Endothelial cell of umbilical vein (primary cell): ENCODE measurements around the gene GLP2R. TPM values are rescaled to one million over a fixed set of nuclear protein-coding genes. Genes with fewer than 3 reads are reported as not detected.

Experiments used
- BruUV-seq: library from RNA; stranded (reverse); fragments of 400-500 nt; replicated peaks from 2 replicates; lab custom pipeline; 2021; lab: Mats Ljungman, UMichigan
- CTCF ChIA-PET: fragments of 300-600, 350-600 bp; sonication (Branson Sonifier 250); formaldehyde crosslinking; loops from one replicate; lab custom pipeline; 2021; ENCODE audit warnings: antibody characterized with exemption, inconsistent platforms; lab: Charles Lee
- POLR2A ChIA-PET: fragments of 300-600, 350-600 bp; sonication (Branson Sonifier 250); formaldehyde crosslinking; loops from one replicate; lab custom pipeline; 2021; ENCODE audit warnings: antibody characterized with exemption, inconsistent platforms; lab: Charles Lee
- DNase-seq: peaks from one replicate; pipeline ENCODE4 v3.0.0-alpha.2; 2011; ENCODE audit warnings: low read depth, low spot score
- FAIRE-seq: peaks from 2 replicates; lab custom pipeline; 2011; peaks lifted over from hg19 to GRCh38; lab: Jason Lieb, UNC
- H2AFZ ChIP-seq: 2 replicates; pipeline ENCODE4 v1.6.0; 2012; ENCODE audit warnings: low read depth, low read length, control low read depth, inconsistent platforms
- H3K27ac ChIP-seq: 2 replicates; pipeline ENCODE4 v1.5.1; 2011; ENCODE audit warnings: low read depth, mild to moderate bottlenecking, control low read depth, low read length, moderate library complexity; ENCODE audit not compliant: insufficient read depth
- H3K27me3 ChIP-seq, 2 experiments: 2 replicates each; pipeline versions ENCODE4 v1.6.0 to v1.6.1; 2011; ENCODE audit warnings: low read length in 2 of 2, mixed read lengths in 1 of 2; ENCODE audit not compliant: control insufficient read depth in 2 of 2, insufficient read depth in 2 of 2
- H3K36me3 ChIP-seq, 2 experiments: 2 replicates in 1 of 2; 3 replicates in 1 of 2; pipeline ENCODE4 v1.5.1; 2011; ENCODE audit warnings: low read length in 2 of 2, mild to moderate bottlenecking in 1 of 2, moderate library complexity in 1 of 2; ENCODE audit not compliant: control insufficient read depth in 2 of 2, insufficient read depth in 2 of 2; ENCODE audit errors: extremely low read depth in 1 of 2
- H3K4me1 ChIP-seq: 3 replicates; pipeline ENCODE4 v1.5.1; 2011; ENCODE audit warnings: mild to moderate bottlenecking, low read length; ENCODE audit not compliant: control insufficient read depth, insufficient read depth; ENCODE audit errors: extremely low read depth
- H3K4me2 ChIP-seq: 2 replicates; pipeline ENCODE4 v1.6.1; 2011; ENCODE audit warnings: low read length, control low read depth, mixed read lengths; ENCODE audit not compliant: insufficient read depth
- H3K4me3 ChIP-seq, 3 experiments: fragments of 200-600 bp in 1 of 3; sonication (generic), shearing (Covaris generic) in 1 of 3; replicated peaks in 1 of 3; 2 replicates each; pipeline ENCODE4 v1.5.1; 2011 to 2016; ENCODE audit warnings: control low read depth in 3 of 3, low read length in 3 of 3, mild to moderate bottlenecking in 2 of 3, inconsistent platforms in 1 of 3, low read depth in 1 of 3, moderate library complexity in 1 of 3; ENCODE audit not compliant: insufficient read depth in 1 of 3
- H3K79me2 ChIP-seq: 2 replicates; pipeline ENCODE4 v1.6.0; 2012; ENCODE audit warnings: low read length, inconsistent platforms; ENCODE audit not compliant: control insufficient read depth, insufficient read depth
- H3K9ac ChIP-seq: replicated peaks from 2 replicates; pipeline ENCODE3; 2011; ENCODE audit warnings: low read length, control low read depth; ENCODE audit not compliant: insufficient read depth; ENCODE audit errors: extremely low read depth
- H3K9me1 ChIP-seq: replicated peaks from 3 replicates; pipeline ENCODE4 v1.6.0; 2011; ENCODE audit warnings: mild to moderate bottlenecking, low read length; ENCODE audit not compliant: control insufficient read depth, insufficient read depth; ENCODE audit errors: extremely low read depth
- H3K9me3 ChIP-seq: replicated peaks from 2 replicates; pipeline ENCODE4 v1.5.1; 2012; ENCODE audit warnings: low read length, inconsistent platforms; ENCODE audit not compliant: control insufficient read depth, insufficient read depth
- H4K20me1 ChIP-seq: replicated peaks from 2 replicates; pipeline ENCODE3; 2011; ENCODE audit warnings: mild to moderate bottlenecking, low read length; ENCODE audit not compliant: control insufficient read depth, insufficient read depth; ENCODE audit errors: extremely low read depth
- CTCF ChIP-seq, 2 donors: IDR thresholded peaks; 1 replicate in 1 of 2; 2 replicates in 1 of 2; pipeline ENCODE4 v1.5.1; 2011; ENCODE audit warnings: low read length in 2 of 2, mild to moderate bottlenecking in 2 of 2, moderate library complexity in 2 of 2, control low read depth in 1 of 2, inconsistent platforms in 1 of 2, low read depth in 1 of 2; ENCODE audit not compliant: insufficient read depth in 1 of 2; ENCODE audit errors: extremely low read depth in 1 of 2
- EZH2 ChIP-seq: IDR thresholded peaks from 2 replicates; pipeline ENCODE4 v1.6.1; 2012; ENCODE audit warnings: borderline replicate concordance, low read depth, mild to moderate bottlenecking, moderate library complexity, low read length, inconsistent platforms; ENCODE audit not compliant: severe bottlenecking
- FOS ChIP-seq: IDR thresholded peaks from 2 replicates; pipeline ENCODE4 v1.6.1; 2011; ENCODE audit warnings: mild to moderate bottlenecking, low read length, moderate library complexity, borderline replicate concordance; ENCODE audit not compliant: insufficient read depth
- GATA2 ChIP-seq: IDR thresholded peaks from 2 replicates; pipeline ENCODE4 v1.7.0; 2011; ENCODE audit warnings: low read depth, mild to moderate bottlenecking, moderate library complexity, mixed read lengths, low read length; ENCODE audit not compliant: insufficient read length, insufficient read depth
- JUN ChIP-seq: IDR thresholded peaks from 2 replicates; pipeline ENCODE4 v1.6.1; 2011; ENCODE audit warnings: borderline replicate concordance, low read depth; ENCODE audit not compliant: insufficient read length, insufficient read depth
- MAX ChIP-seq: IDR thresholded peaks from 2 replicates; pipeline ENCODE4 v1.6.1; 2011; ENCODE audit not compliant: insufficient read depth, insufficient read length
- MYC ChIP-seq: IDR thresholded peaks from one replicate; pipeline ENCODE4 v1.6.1; 2011; ENCODE audit warnings: mild to moderate bottlenecking, low read depth, low read length
- POLR2A ChIP-seq: IDR thresholded peaks from 2 replicates; pipeline ENCODE4 v1.6.1; 2012; ENCODE audit warnings: low read depth, mild to moderate bottlenecking, control low read depth, low read length
- POLR2AphosphoS5 ChIP-seq: IDR thresholded peaks from 2 replicates; pipeline ENCODE4 v1.6.1; 2012; ENCODE audit warnings: low read depth, mild to moderate bottlenecking, control low read depth, low read length, moderate library complexity; ENCODE audit not compliant: insufficient read depth
- dilution Hi-C: fragments of 300-500 bp; cut with MboI; formaldehyde crosslinking; loops from one replicate; pipeline ENCODE4 v1.15.0; 2019; ENCODE audit warnings: low sequenced_read_pairs; ENCODE audit not compliant: extremely low pct_ligation_motif_present
- intact Hi-C: fragments of 100-400 bp; cut with micrococcal nuclease; formaldehyde crosslinking; loops from one replicate; pipeline ENCODE4 v1.10.0; 2022
- polyA plus RNA-seq, 4 experiments: library from polyadenylated mRNA; depleted of rRNA in 3 of 4; stranded (reverse) in 3 of 4; unstranded in 1 of 4; fragments of >200 nt; gene quantifications; 2 replicates each; pipeline versions ENCODE4 v1.2.1 to v1.2.3, GENCODE V29; 2011 to 2012; ENCODE audit warnings: missing spikeins in 1 of 4
- total RNA-seq: library from RNA; stranded (reverse); gene quantifications from 2 replicates; pipeline ENCODE4 v1.2.3, GENCODE V29; 2021

Gene GLP2R
- total and polyA plus RNA-seq, 2 donors (not counting 3 experiments of a cell fraction or from before 2014, with no cell fraction given) = not detected

- BruUV-seq = no TSS peak
- DNase-seq (no peak), FAIRE-seq (no peak)
- H3K4me1 ChIP-seq = no peaks in the 10 kb centered on the region
- H3K4me2 ChIP-seq = no peak overlapping the region
- POLR2A ChIA-PET = no interaction called here
- no peak overlapping the region for H3K4me3 ChIP-seq
- H3K27ac ChIP-seq = no peak overlapping the region
- no peak overlapping the region for H2AFZ ChIP-seq
- no peak for TF ChIP-seq EZH2
- no peak for TF ChIP-seq MAX
- TF ChIP-seq POLR2A = no peak
- TF ChIP-seq JUN = no peak
- TF ChIP-seq CTCF (IDR thresholded peaks at IDR 0.05; ENCODE audit: extremely low read depth in 1 of 2, insufficient read depth in 1 of 2, low read depth in 1 of 2, low read length in 2 of 2) = no peak
- TF ChIP-seq FOS = no peak
- no peak for TF ChIP-seq MYC
- no peak for TF ChIP-seq POLR2AphosphoS5
- no peak for TF ChIP-seq GATA2
- H3K27me3 ChIP-seq = no peaks in the 10 kb centered on the region
- dilution Hi-C loops = no loop called here
- H4K20me1 ChIP-seq = no peaks in the 10 kb centered on the region
- CTCF ChIA-PET = no interaction called here
- no peak overlapping the region for H3K9ac ChIP-seq
- H3K36me3 ChIP-seq = no peaks in the 10 kb centered on the region
- peaks cover 11% of the 10 kb centered on the region for H3K9me3 ChIP-seq
- H3K79me2 ChIP-seq = no peaks in the 10 kb centered on the region
- H3K9me1 ChIP-seq = no peaks in the 10 kb centered on the region
- intact Hi-C loops = no loop called here
These were observed 75.1 kb downstream of the GLP2R start for GRCh38 chr17:9900784-9901183.
